ENCODE results near the gene CCNA2.

DNA sequence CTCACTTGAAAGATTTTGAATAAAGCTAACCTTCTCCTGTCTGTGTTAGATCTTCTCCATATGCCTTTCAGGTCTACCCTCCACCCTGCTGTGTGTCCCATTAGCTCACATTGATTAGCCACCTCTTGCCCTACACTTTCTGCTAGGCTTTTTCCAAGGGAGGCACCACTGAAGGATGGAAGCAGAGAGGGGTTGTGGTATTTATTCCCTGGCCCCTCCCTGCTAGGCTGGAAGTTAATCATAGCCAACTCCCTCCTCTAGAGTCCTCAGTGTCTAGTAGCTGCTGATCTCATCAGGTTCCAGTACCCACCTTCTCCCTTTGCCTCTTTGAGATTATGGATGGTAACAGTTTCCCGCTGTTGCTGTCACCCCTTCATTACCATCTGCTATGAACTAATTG lies 49.8 kb downstream of the CCNA2 start:
- TF ChIP-seq, protein P1, sequence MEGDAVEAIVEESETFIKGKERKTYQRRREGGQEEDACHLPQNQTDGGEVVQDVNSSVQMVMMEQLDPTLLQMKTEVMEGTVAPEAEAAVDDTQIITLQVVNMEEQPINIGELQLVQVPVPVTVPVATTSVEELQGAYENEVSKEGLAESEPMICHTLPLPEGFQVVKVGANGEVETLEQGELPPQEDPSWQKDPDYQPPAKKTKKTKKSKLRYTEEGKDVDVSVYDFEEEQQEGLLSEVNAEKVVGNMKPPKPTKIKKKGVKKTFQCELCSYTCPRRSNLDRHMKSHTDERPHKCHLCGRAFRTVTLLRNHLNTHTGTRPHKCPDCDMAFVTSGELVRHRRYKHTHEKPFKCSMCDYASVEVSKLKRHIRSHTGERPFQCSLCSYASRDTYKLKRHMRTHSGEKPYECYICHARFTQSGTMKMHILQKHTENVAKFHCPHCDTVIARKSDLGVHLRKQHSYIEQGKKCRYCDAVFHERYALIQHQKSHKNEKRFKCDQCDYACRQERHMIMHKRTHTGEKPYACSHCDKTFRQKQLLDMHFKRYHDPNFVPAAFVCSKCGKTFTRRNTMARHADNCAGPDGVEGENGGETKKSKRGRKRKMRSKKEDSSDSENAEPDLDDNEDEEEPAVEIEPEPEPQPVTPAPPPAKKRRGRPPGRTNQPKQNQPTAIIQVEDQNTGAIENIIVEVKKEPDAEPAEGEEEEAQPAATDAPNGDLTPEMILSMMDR (IDR thresholded peaks at IDR 0.05) = no peak
- no peak for TF ChIP-seq POLR2A (IDR thresholded peaks at IDR 0.05)

Measured in prostate gland (tissue), 2 donors.